ENCODE measurements around the gene ARF6.

- no peak for TF ChIP-seq CTCF (IDR thresholded peaks at IDR 0.05; ENCODE audit: borderline replicate concordance, extremely low read depth, low read length, poor library complexity, severe bottlenecking)
- TF ChIP-seq EZH2 (IDR thresholded peaks at IDR 0.05; ENCODE audit: borderline replicate concordance, low read depth, low read length, severe bottlenecking): no peak
Measured at GRCh38 chr14:49931523-49931922, 38.6 kb downstream of the ARF6 start.
